Adipocyte (in vitro differentiated cells): ENCODE results near the gene NWD2.
"Not testable (repeated sequence)": the region's sequence is repeated elsewhere in the genome, so short reads cannot be mapped to it uniquely, and the experiment has no call there.

Experiments used
- DNase-seq: peaks from one replicate; pipeline ENCODE4 v3.0.0-alpha.2; 2015; ENCODE audit warnings: low read depth
- H3K27me3 ChIP-seq: replicated peaks from 2 replicates; pipeline ENCODE4 v1.7.0; 2013; ENCODE audit warnings: mild to moderate bottlenecking, low read length, moderate library complexity; ENCODE audit not compliant: control insufficient read depth, insufficient read depth
- H3K36me3 ChIP-seq: 2 replicates; pipeline ENCODE4 v1.7.0; 2013; ENCODE audit warnings: low read length, mild to moderate bottlenecking, moderate library complexity; ENCODE audit not compliant: control insufficient read depth, insufficient read depth, severe bottlenecking
- H3K4me1 ChIP-seq: 2 replicates; pipeline ENCODE4 v1.7.0; 2013; ENCODE audit warnings: mild to moderate bottlenecking, low read length, moderate library complexity; ENCODE audit not compliant: control insufficient read depth, insufficient read depth
- H3K4me3 ChIP-seq: 2 replicates; pipeline ENCODE4 v1.7.0; 2013; ENCODE audit warnings: mild to moderate bottlenecking, low read length, moderate library complexity
- H3K9ac ChIP-seq: 2 replicates; pipeline ENCODE4 v1.7.0; 2013; ENCODE audit warnings: mild to moderate bottlenecking, low read length, moderate library complexity
- H3K9me3 ChIP-seq: 2 replicates; pipeline ENCODE4 v1.7.0; 2013; ENCODE audit warnings: mild to moderate bottlenecking, low read length, moderate library complexity; ENCODE audit not compliant: control insufficient read depth

NWD2 gene

DNA sequence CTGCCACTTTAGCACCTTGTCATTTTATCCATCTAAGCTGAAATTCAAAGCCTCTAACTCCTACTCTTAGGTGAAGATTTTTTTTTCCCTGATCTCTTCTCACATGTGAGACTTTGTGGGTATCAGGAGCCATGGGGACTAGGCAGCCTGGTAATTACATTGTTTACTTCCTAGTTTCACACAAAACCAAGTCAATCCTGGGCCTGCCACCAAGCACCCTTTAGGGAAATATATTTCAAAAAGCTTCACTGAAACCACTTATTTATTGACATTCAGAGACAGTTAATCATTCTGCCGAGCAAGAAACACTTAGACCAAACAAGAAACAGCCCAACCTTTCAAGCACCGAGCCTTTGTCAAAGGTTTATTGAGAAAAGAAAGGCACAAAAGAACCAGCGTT lies 241.6 kb downstream of the NWD2 start:
- Histone ChIP-seq H3K9me3 (no peaks in the 10 kb centered on the region), H3K9ac (no peak overlapping the region), H3K27me3 (no peaks in the 10 kb centered on the region), H3K4me3 (no peak overlapping the region), H3K4me1 (peaks cover 2% of the 10 kb centered on the region), H3K36me3 (no peaks in the 10 kb centered on the region)
- no peak for DNase-seq

DNA sequence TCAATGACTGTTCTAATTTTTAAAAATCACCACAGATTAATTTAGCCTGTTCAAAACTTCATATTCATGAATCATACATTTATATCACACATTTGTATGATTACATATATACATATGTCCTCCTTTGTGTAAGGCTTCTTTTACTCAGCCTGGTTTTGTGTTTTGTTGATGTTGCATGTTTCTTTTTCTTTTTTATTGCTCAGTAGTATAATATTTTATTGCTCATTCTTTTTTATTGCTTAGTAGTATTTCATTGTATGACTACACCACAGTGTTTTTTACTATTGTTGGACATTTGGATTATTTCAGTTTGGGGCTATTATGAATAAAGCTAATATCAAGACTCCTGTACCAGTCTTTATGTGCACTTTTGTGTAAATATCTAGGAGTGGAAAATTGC lies 243.1 kb downstream of the NWD2 start:
- Histone ChIP-seq H3K9ac (no peak overlapping the region), H3K4me3 (no peak overlapping the region), H3K9me3 (no peaks in the 10 kb centered on the region), H3K4me1 (no peaks in the 10 kb centered on the region), H3K27me3 (no peaks in the 10 kb centered on the region), H3K36me3 (no peaks in the 10 kb centered on the region)
- no peak for DNase-seq

DNA sequence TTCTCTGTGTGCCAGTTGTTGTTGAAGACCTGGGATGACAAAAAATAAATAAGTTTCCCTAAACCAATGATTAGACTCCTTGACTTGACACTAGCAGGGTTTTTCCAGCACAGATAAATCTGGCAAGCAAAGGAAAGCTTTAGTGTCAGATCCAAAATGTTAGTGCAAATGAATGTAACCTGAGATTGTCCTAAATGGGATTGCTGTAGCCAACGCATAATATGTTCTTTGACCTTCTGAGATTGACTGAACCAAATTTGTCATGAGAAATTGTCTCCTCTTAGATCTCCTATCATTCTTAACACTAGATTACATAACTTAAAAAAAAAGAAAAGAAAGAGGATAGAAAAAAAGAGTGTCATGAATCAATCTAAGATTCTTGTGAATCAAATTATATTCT lies 245.2 kb downstream of the NWD2 start:
- Histone ChIP-seq H3K36me3 (no peaks in the 10 kb centered on the region), H3K4me1 (no peaks in the 10 kb centered on the region), H3K4me3 (no peak overlapping the region), H3K9me3 (no peaks in the 10 kb centered on the region), H3K27me3 (no peaks in the 10 kb centered on the region), H3K9ac (no peak overlapping the region)
- no peak for DNase-seq

DNA sequence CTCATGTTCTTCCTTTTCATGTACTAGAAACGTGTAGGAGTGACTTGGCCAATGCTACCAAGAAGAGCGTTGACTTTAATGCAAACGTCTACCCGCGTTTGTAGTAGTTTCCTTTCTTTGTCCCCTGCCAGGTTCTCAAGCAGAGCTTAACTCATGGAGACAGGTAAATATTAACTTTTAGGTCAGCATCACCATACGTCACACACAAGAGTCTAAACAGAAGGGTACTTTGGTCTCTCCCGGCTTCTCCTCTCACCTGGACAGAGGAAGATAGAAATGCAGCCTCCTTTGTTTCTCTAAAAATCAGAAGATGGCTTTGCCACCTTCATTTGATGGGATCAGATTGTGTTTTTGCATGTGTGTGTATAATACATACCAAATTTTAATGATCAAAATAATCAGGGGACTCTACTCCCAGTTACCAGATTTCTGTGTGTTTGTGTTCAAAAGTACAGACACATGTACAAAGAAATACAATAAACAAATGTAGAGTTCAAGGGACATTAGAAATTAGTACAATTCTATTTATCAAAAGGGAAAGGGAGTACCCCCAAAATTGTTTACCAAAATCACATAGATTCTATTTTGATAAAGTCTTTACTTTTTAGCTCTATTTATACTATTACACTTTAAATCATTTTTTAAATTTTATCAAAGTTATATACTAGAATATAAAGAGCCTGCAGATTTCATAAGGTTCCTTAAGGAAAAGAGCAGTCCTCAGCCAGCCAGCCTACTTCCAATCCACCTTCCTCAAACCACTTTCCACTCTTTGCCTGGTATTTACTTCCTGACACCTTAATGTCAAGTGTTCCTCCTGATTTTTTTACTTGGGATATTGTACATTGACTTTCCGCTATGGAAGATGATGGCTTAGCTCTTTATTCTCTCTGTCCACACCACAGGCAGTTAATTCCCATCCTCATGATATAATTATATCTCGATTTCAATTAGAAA lies 246.1 kb downstream of the NWD2 start:
- Histone ChIP-seq H3K27me3 (no peaks in the 10 kb centered on the region), H3K9ac (no peak overlapping the region), H3K36me3 (no peaks in the 10 kb centered on the region), H3K9me3 (no peaks in the 10 kb centered on the region), H3K4me3 (no peak overlapping the region), H3K4me1 (no peaks in the 10 kb centered on the region)
- no peak for DNase-seq

DNA sequence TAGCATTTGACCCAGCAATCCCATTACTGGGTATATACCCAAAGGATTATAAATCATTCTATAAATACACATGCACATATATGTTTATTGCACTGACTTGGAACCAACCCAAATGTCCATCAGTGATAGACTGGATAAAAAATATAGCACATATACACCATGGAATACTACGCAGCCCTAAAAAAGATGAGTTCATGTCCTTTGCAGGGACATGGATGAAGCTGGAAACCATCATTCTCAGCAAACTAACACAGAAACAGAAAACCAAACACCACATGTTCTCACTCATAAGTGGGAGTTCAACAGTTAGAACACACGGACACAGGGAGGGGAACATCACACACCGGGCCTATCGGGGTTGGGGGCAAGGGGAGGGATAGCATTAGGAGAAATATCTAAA lies 250.8 kb downstream of the NWD2 start:
- DNase-seq, H3K4me1 ChIP-seq: not testable (repeated sequence)

More for the DNA sequence above, 250.8 kb downstream of the NWD2 start:
- H3K9ac ChIP-seq, H3K36me3 ChIP-seq, H3K4me3 ChIP-seq, H3K9me3 ChIP-seq, H3K27me3 ChIP-seq: not testable (repeated sequence)
